ENCODE results near the gene CALCR. TPM values are rescaled to one million over a fixed set of nuclear protein-coding genes. Genes with fewer than 3 reads are reported as not detected.

CALCR gene
- total RNA-seq, 3 donors from 2014 or later, result 0.15 to 0.80 (median 0.66) TPM

DNA sequence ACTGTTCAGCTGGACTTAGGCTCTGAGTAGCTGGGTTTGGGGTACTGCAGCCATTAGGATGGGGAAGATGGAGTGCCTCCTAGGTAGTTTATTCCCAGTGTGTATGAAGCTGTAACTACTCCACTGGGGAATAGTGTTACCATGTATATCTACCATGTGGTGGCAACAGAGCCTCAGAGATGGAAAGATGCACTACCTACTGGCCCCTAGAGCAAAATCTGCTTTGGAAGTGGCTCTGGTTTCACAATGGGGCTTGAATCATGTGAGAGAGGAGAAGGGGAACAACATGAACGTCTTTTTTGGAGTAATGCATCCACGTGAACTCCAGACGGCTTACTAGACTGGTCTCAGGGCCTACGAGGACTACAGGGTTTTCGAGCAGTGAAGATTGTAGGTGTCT lies 167.3 kb downstream of the CALCR start:
- H3K27ac ChIP-seq, result no peak overlapping the region
- intact Hi-C loops (cut with DNase I; ENCODE audit: low total_unique reads), result no loop called here

DNA sequence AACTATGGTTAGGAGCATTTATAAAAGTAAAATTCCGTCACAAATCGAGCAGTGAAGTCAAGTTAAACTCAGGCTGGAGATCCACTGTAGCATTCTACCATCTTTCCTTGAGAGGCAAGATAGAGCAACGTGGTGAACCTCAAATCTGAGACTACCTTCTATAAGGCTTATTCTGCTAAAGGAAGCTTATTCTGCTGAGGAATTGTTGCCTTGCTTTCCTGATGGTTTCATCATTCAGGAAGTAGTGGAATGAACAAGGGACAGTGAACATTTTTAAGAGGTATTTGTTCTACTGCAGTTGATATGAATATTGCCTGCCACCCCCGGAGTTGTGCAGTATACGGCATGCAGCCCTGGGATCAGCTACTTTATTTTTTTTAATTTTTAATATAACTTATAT lies 171.6 kb downstream of the CALCR start:
- no peak overlapping the region for H3K27ac ChIP-seq
- H3K4me1 ChIP-seq, result no peaks in the 10 kb centered on the region
- DNase-seq (ENCODE audit: low spot score in 2 of 2), result no peak

More for the DNA sequence above, 167.3 kb downstream of the CALCR start:
- H3K9me3 ChIP-seq, result peaks cover 0 to 7% of the 10 kb centered on the region in 2 donors
- no peaks in the 10 kb centered on the region for H3K4me1 ChIP-seq
- DNase-seq (ENCODE audit: low spot score in 2 of 2), result no peak
- no peak overlapping the region for H3K4me3 ChIP-seq
- TF ChIP-seq POLR2AphosphoS5 (IDR thresholded peaks at IDR 0.05) (no peak), POLR2A (IDR thresholded peaks at IDR 0.05) (no peak)
- TF ChIP-seq, protein P1, sequence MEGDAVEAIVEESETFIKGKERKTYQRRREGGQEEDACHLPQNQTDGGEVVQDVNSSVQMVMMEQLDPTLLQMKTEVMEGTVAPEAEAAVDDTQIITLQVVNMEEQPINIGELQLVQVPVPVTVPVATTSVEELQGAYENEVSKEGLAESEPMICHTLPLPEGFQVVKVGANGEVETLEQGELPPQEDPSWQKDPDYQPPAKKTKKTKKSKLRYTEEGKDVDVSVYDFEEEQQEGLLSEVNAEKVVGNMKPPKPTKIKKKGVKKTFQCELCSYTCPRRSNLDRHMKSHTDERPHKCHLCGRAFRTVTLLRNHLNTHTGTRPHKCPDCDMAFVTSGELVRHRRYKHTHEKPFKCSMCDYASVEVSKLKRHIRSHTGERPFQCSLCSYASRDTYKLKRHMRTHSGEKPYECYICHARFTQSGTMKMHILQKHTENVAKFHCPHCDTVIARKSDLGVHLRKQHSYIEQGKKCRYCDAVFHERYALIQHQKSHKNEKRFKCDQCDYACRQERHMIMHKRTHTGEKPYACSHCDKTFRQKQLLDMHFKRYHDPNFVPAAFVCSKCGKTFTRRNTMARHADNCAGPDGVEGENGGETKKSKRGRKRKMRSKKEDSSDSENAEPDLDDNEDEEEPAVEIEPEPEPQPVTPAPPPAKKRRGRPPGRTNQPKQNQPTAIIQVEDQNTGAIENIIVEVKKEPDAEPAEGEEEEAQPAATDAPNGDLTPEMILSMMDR (IDR thresholded peaks at IDR 0.05), result no peak
- H3K36me3 ChIP-seq, result no peaks in the 10 kb centered on the region
- no peaks in the 10 kb centered on the region for H3K27me3 ChIP-seq

DNA sequence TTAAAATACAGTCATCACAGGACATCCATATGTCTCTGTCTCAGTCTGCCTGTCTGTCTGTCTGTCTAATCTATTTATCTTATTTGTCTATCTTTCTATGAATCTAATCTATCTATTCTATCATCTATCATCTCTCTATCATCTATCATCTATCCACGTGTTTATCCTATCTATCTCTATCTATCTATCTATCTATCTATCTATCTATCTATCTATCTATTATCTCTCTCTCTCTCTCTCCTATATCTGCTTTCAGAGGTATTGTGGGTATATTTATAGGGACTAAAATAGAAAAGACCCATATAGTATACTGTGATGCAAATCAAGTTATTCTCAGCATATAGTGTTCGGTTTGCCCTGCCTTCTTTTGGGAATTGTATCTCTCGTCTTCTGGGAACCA lies 174.9 kb downstream of the CALCR start:
- H3K4me3 ChIP-seq, result no peak overlapping the region
- intact Hi-C loops (cut with DNase I; ENCODE audit: low total_unique reads), result no loop called here
- no peaks in the 10 kb centered on the region for H3K4me1 ChIP-seq
- TF ChIP-seq POLR2A (IDR thresholded peaks at IDR 0.05) (no peak), POLR2AphosphoS5 (IDR thresholded peaks at IDR 0.05) (no peak)
- TF ChIP-seq, protein P1 (IDR thresholded peaks at IDR 0.05), result no peak
- DNase-seq (ENCODE audit: low spot score in 2 of 2), result no peak
- H3K9me3 ChIP-seq, result no peaks in the 10 kb centered on the region
- no peaks in the 10 kb centered on the region for H3K36me3 ChIP-seq
- H3K27ac ChIP-seq, result no peak overlapping the region
- no peaks in the 10 kb centered on the region for H3K27me3 ChIP-seq

More for the DNA sequence above, 171.6 kb downstream of the CALCR start:
- Histone ChIP-seq H3K4me3 (no peak overlapping the region), H3K9me3 (peaks cover 0 to 7% of the 10 kb centered on the region in 2 donors), H3K27me3 (no peaks in the 10 kb centered on the region), H3K36me3 (no peaks in the 10 kb centered on the region)
- no peak for TF ChIP-seq POLR2A (IDR thresholded peaks at IDR 0.05)
- TF ChIP-seq, protein P1 (IDR thresholded peaks at IDR 0.05), result no peak
- TF ChIP-seq POLR2AphosphoS5 (IDR thresholded peaks at IDR 0.05), result no peak
- intact Hi-C loops (cut with DNase I; ENCODE audit: low total_unique reads), result no loop called here

DNA sequence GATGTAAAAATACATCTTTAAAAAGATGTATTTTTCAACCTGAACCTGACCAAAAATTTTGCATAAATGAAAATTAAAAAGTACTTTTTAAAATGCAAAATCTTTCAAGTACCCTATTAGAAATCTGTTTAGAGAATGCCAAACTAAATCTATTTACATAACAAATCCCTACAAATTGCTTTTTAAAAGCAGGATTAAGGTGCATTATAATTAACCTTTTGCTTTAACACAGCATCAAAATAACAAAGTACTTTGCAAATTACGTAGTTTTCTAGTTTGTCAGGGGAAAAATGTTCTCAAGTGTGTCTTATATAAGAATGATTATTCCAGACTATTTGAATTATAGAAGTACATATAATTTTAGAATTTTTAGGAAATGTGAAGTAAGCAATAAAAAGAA lies 181.5 kb downstream of the CALCR start:
- Histone ChIP-seq H3K36me3 (no peaks in the 10 kb centered on the region), H3K27ac (no peak overlapping the region), H3K4me3 (no peak overlapping the region), H3K4me1 (no peaks in the 10 kb centered on the region), H3K9me3 (no peaks in the 10 kb centered on the region), H3K27me3 (no peaks in the 10 kb centered on the region)
- TF ChIP-seq, protein P1 (IDR thresholded peaks at IDR 0.05), result no peak
- TF ChIP-seq POLR2AphosphoS5 (IDR thresholded peaks at IDR 0.05), result no peak
- TF ChIP-seq POLR2A (IDR thresholded peaks at IDR 0.05), result no peak
- DNase-seq (ENCODE audit: low spot score in 2 of 2), result no peak
- intact Hi-C loops (cut with DNase I; ENCODE audit: low total_unique reads), result no loop called here

DNA sequence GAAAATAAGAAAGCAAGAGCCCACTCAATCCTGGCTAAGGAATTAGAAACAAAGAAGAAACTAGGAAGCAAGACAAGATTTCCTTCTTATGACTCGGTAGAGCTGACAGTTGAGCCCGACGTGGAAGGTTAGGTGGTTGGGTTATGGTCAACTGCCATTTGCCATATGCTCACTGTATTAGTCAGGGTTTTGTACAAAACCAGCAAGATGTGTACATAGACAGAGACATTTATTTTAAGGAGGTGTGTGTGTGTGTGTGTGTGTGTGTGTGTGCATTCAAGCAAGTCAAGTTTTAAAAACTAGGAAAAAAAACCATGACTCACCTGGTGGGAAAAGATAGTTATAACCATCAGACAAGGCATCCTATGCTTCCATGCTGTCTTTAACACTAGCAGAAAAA lies 183.9 kb downstream of the CALCR start:
- H3K27me3 ChIP-seq, result no peaks in the 10 kb centered on the region
- H3K4me3 ChIP-seq, result no peak overlapping the region
- DNase-seq (ENCODE audit: low spot score in 2 of 2), result no peak
- no peak overlapping the region for H3K27ac ChIP-seq
- TF ChIP-seq POLR2AphosphoS5 (IDR thresholded peaks at IDR 0.05) (no peak), POLR2A (IDR thresholded peaks at IDR 0.05) (no peak)
- TF ChIP-seq, protein P1 (IDR thresholded peaks at IDR 0.05), result no peak
- no peaks in the 10 kb centered on the region for H3K36me3 ChIP-seq
- H3K4me1 ChIP-seq, result no peaks in the 10 kb centered on the region
- intact Hi-C loops (cut with DNase I; ENCODE audit: low total_unique reads), result no loop called here
- H3K9me3 ChIP-seq, result no peaks in the 10 kb centered on the region

Measured in breast epithelium (tissue), 4 donors.